ENCODE measurements around the gene RTCA. TPM values are rescaled to one million over a fixed set of nuclear protein-coding genes. Genes with fewer than 3 reads are reported as not detected.
"Not testable (repeated sequence)": the region's sequence is repeated elsewhere in the genome, so short reads cannot be mapped to it uniquely, and the experiment has no call there.

RTCA gene
- total RNA-seq, 1 donor from 2014 or later, result 46.2 TPM

GRCh38 chr1:100328133-100328532, 62.1 kb downstream of the RTCA start:
- DNase-seq (ENCODE audit: missing footprints), result no peak
- intact Hi-C loops (cut with DNase I), result no loop called here
- ATAC-seq, result no peak

- intact Hi-C loops (cut with DNase I); ATAC-seq: not testable (repeated sequence)
Measured at GRCh38 chr1:100331146-100331545, 65.1 kb downstream of the RTCA start.

GRCh38 chr1:100332331-100332730, 66.3 kb downstream of the RTCA start:
- DNase-seq (ENCODE audit: missing footprints) (no peak), ATAC-seq (no peak)
- intact Hi-C loops (cut with DNase I), result no loop called here

More at GRCh38 chr1:100331146-100331545, 65.1 kb downstream of the RTCA start:
- not testable (repeated sequence) for DNase-seq (ENCODE audit: missing footprints)

- DNase-seq (ENCODE audit: missing footprints), result no peak
- ATAC-seq, result no peak
Measured at GRCh38 chr1:100335436-100335835, 69.4 kb downstream of the RTCA start.

GRCh38 chr1:100337878-100338277, 71.9 kb downstream of the RTCA start:
- intact Hi-C loops (cut with DNase I); ATAC-seq; DNase-seq (ENCODE audit: missing footprints): not testable (repeated sequence)

More at GRCh38 chr1:100335436-100335835, 69.4 kb downstream of the RTCA start:
- intact Hi-C loops (cut with DNase I), result no loop called here

GRCh38 chr1:100339735-100340134, 73.7 kb downstream of the RTCA start:
- ATAC-seq; intact Hi-C loops (cut with DNase I); DNase-seq (ENCODE audit: missing footprints): not testable (repeated sequence)

- no peak for DNase-seq (ENCODE audit: missing footprints)
- intact Hi-C loops (cut with DNase I), result no loop called here
- no peak for ATAC-seq
Measured at GRCh38 chr1:100340494-100340893, 74.5 kb downstream of the RTCA start.

GRCh38 chr1:100342348-100342747, 76.3 kb downstream of the RTCA start:
- ATAC-seq (no peak), DNase-seq (ENCODE audit: missing footprints) (no peak)
- intact Hi-C loops (cut with DNase I), result no loop called here

Small RNA genes within 50 kb of the gene (microRNA-seq; reads per million reads assigned to microRNA genes)
- gene MIR553, result not detected

Other genes with a start within 250 kb of the RTCA start
- 2.2 TPM for gene SASS6, start 133.3 kb upstream of the RTCA start, total RNA-seq
- gene TRMT13, start 133.1 kb upstream of the RTCA start, total RNA-seq, result 6.6 TPM
- gene LRRC39, start 88.0 kb upstream of the RTCA start, total RNA-seq, result 155 TPM
- 30.6 TPM for gene DBT, start 16.4 kb upstream of the RTCA start, total RNA-seq
- 2.7 TPM for gene CDC14A, start 86.3 kb downstream of the RTCA start, total RNA-seq